Measurements from ENCODE around the gene RHOF. TPM values are rescaled to one million over a fixed set of nuclear protein-coding genes. Genes with fewer than 3 reads are reported as not detected.

The RHOF gene
- total and polyA plus RNA-seq, 2 donors (not counting 1 experiment from before 2014, with no cell fraction given), result 2.3 to 6.8 TPM

- Histone ChIP-seq H3K36me3 (ENCODE audit: control insufficient read depth, insufficient read depth, low read length) (peaks cover 5% of the 10 kb centered on the region), H3K27me3 (ENCODE audit: control insufficient read depth, insufficient read depth, low read length) (no peaks in the 10 kb centered on the region), H3K4me1 (ENCODE audit: control insufficient read depth, extremely low read depth, insufficient read depth, low read length) (peaks cover 38% of the 10 kb centered on the region), H3K9ac (ENCODE audit: insufficient read depth, low read length) (no peak overlapping the region), H3K27ac (ENCODE audit: insufficient read depth, low read length) (peak overlapping the region; percentile 39), H3K4me3 (replicated peaks in 1 of 4; ENCODE audit: control extremely low read depth in 1 of 4, insufficient read depth in 1 of 4, low read depth in 3 of 4, low read length in 4 of 4) (no peak overlapping the region), H4K20me1 (ENCODE audit: control insufficient read depth, extremely low read depth, insufficient read depth, low read length) (no peaks in the 10 kb centered on the region), H3K4me2 (ENCODE audit: extremely low read depth, insufficient read depth, low read length) (peak overlapping the region; percentile 48), H2AFZ (ENCODE audit: low read length) (no peak overlapping the region), H3K79me2 (ENCODE audit: control insufficient read depth, insufficient read depth, low read length) (no peaks in the 10 kb centered on the region), H3K9me3 (ENCODE audit: control insufficient read depth, insufficient read depth, low read depth, low read length) (no peaks in the 10 kb centered on the region)
- peak in 1 of 2 donors; percentile 50 for DNase-seq (ENCODE audit: low read depth in 2 of 2)
- no peak for TF ChIP-seq CTCF (conservative IDR thresholded peaks at IDR 0.05 in 1 of 2, IDR thresholded peaks at IDR 0.05 in 1 of 2; ENCODE audit: low read depth in 1 of 2, low read length in 2 of 2)
- TF ChIP-seq EZH2 (IDR thresholded peaks at IDR 0.05; ENCODE audit: low read length, missing control alignments), result no peak
These were observed 9.7 kb downstream of the RHOF start for GRCh38 chr12:121783766-121784165.

- H3K79me2 ChIP-seq (ENCODE audit: control insufficient read depth, insufficient read depth, low read length), result no peaks in the 10 kb centered on the region
- H3K36me3 ChIP-seq (ENCODE audit: control insufficient read depth, insufficient read depth, low read length), result peaks cover 5% of the 10 kb centered on the region
- H3K4me1 ChIP-seq (ENCODE audit: control insufficient read depth, extremely low read depth, insufficient read depth, low read length), result peaks cover 38% of the 10 kb centered on the region
- H3K27ac ChIP-seq (ENCODE audit: insufficient read depth, low read length), result peak overlapping the region; percentile 20
- no peak overlapping the region for H3K9ac ChIP-seq (ENCODE audit: insufficient read depth, low read length)
- DNase-seq (ENCODE audit: low read depth in 2 of 2), result peak in 1 of 2 donors; percentile 49
- TF ChIP-seq EZH2 (IDR thresholded peaks at IDR 0.05; ENCODE audit: low read length, missing control alignments) (no peak), CTCF (conservative IDR thresholded peaks at IDR 0.05 in 1 of 2, IDR thresholded peaks at IDR 0.05 in 1 of 2; ENCODE audit: low read depth in 1 of 2, low read length in 2 of 2) (no peak)
- H3K4me2 ChIP-seq (ENCODE audit: extremely low read depth, insufficient read depth, low read length), result peak overlapping the region; percentile 32
- H3K4me3 ChIP-seq (replicated peaks in 1 of 4; ENCODE audit: control extremely low read depth in 1 of 4, insufficient read depth in 1 of 4, low read depth in 3 of 4, low read length in 4 of 4), result no peak overlapping the region
- H3K27me3 ChIP-seq (ENCODE audit: control insufficient read depth, insufficient read depth, low read length), result no peaks in the 10 kb centered on the region
- no peaks in the 10 kb centered on the region for H4K20me1 ChIP-seq (ENCODE audit: control insufficient read depth, extremely low read depth, insufficient read depth, low read length)
- H3K9me3 ChIP-seq (ENCODE audit: control insufficient read depth, insufficient read depth, low read depth, low read length), result no peaks in the 10 kb centered on the region
- no peak overlapping the region for H2AFZ ChIP-seq (ENCODE audit: low read length)
These were observed 11.2 kb downstream of the RHOF start for GRCh38 chr12:121781998-121782979.

GRCh38 chr12:121781484-121781997 is 11.9 kb downstream of the RHOF start:
- Histone ChIP-seq H3K9ac (ENCODE audit: insufficient read depth, low read length) (peak overlapping the region; percentile 30), H3K79me2 (ENCODE audit: control insufficient read depth, insufficient read depth, low read length) (no peaks in the 10 kb centered on the region), H4K20me1 (ENCODE audit: control insufficient read depth, extremely low read depth, insufficient read depth, low read length) (no peaks in the 10 kb centered on the region), H3K4me3 (replicated peaks in 1 of 4; ENCODE audit: control extremely low read depth in 1 of 4, insufficient read depth in 1 of 4, low read depth in 3 of 4, low read length in 4 of 4) (no peak overlapping the region), H3K27me3 (ENCODE audit: control insufficient read depth, insufficient read depth, low read length) (no peaks in the 10 kb centered on the region), H3K4me1 (ENCODE audit: control insufficient read depth, extremely low read depth, insufficient read depth, low read length) (peaks cover 36% of the 10 kb centered on the region), H2AFZ (ENCODE audit: low read length) (no peak overlapping the region), H3K27ac (ENCODE audit: insufficient read depth, low read length) (peak overlapping the region; percentile 44), H3K4me2 (ENCODE audit: extremely low read depth, insufficient read depth, low read length) (peak overlapping the region; percentile 62), H3K36me3 (ENCODE audit: control insufficient read depth, insufficient read depth, low read length) (peaks cover 5% of the 10 kb centered on the region), H3K9me3 (ENCODE audit: control insufficient read depth, insufficient read depth, low read depth, low read length) (no peaks in the 10 kb centered on the region)
- TF ChIP-seq CTCF (conservative IDR thresholded peaks at IDR 0.05 in 1 of 2, IDR thresholded peaks at IDR 0.05 in 1 of 2; ENCODE audit: low read depth in 1 of 2, low read length in 2 of 2), result no peak
- TF ChIP-seq EZH2 (IDR thresholded peaks at IDR 0.05; ENCODE audit: low read length, missing control alignments), result no peak
- no peak for DNase-seq (ENCODE audit: low read depth in 2 of 2)

Data from fibroblast of lung (primary cell).